H1 (cell line): ENCODE data around the gene TAB3. TPM values are rescaled to one million over a fixed set of nuclear protein-coding genes. Genes with fewer than 3 reads are reported as not detected.

Experiments
- ASH2L ChIP-seq: fragments of 200-600, 300-600 bp; sonication (generic); IDR thresholded peaks from one replicate; pipeline ENCODE4 v1.7.1; 2017; ENCODE audit warnings: low read length
- BACH1 ChIP-seq: IDR thresholded peaks from 2 replicates; pipeline ENCODE4 v1.6.1; 2012; ENCODE audit warnings: low read length, improper control_type of control experiment
- BCL11A ChIP-seq, 2 experiments: IDR thresholded peaks; one replicate each; pipeline ENCODE4 v1.6.1; 2011; ENCODE audit warnings: low read depth in 2 of 2, low read length in 2 of 2, mild to moderate bottlenecking in 2 of 2
- BRCA1 ChIP-seq: IDR thresholded peaks from 2 replicates; pipeline ENCODE4 v1.6.1; 2012; ENCODE audit warnings: low read depth, low read length, improper control_type of control experiment
- CHD1 ChIP-seq: IDR thresholded peaks from 2 replicates; pipeline ENCODE4 v1.6.1; 2012; ENCODE audit warnings: low read depth, low read length, improper control_type of control experiment
- CHD2 ChIP-seq: IDR thresholded peaks from 2 replicates; pipeline ENCODE4 v1.6.1; 2012; ENCODE audit warnings: low read length, improper control_type of control experiment
- HDAC2 ChIP-seq, 2 experiments: fragments of 300-600 bp in 1 of 2; sonication (generic) in 1 of 2; IDR thresholded peaks; 2 replicates each; pipeline ENCODE4 v1.6.1; 2011 to 2012; ENCODE audit warnings: low read depth in 2 of 2, low read length in 2 of 2, mild to moderate bottlenecking in 2 of 2, moderate library complexity in 2 of 2, borderline replicate concordance in 1 of 2, inconsistent platforms in 1 of 2
- HDAC6 ChIP-seq: IDR thresholded peaks from one replicate; pipeline ENCODE4 v1.7.1; 2012; ENCODE audit warnings: low read depth, mild to moderate bottlenecking, inconsistent platforms, low read length, moderate library complexity
- JUND ChIP-seq: IDR thresholded peaks from 2 replicates; pipeline ENCODE4 v1.6.1; 2011; ENCODE audit warnings: mild to moderate bottlenecking, improper control_type of control experiment, low read length
- KDM5A ChIP-seq: fragments of 200-600 bp; IDR thresholded peaks from 2 replicates; pipeline ENCODE4 v1.7.1; 2012; ENCODE audit warnings: mild to moderate bottlenecking, low read length, inconsistent platforms, mixed read lengths
- POLR2AphosphoS5 ChIP-seq: IDR thresholded peaks from 2 replicates; pipeline ENCODE4 v1.6.1; 2011; ENCODE audit warnings: low read depth, low read length
- SRF ChIP-seq: IDR thresholded peaks from 2 replicates; pipeline ENCODE4 v1.6.1; 2011; ENCODE audit warnings: mild to moderate bottlenecking, low read depth, low read length, moderate library complexity
- polyA plus RNA-seq, 7 experiments: library from polyadenylated mRNA; depleted of rRNA in 3 of 7; stranded (reverse) in 5 of 7; unstranded in 2 of 7; fragments of >200 nt in 5 of 7; fragments of 200-250 nt in 2 of 7; gene quantifications; 1 replicate in 5 of 7; 2 replicates in 1 of 7; 4 replicates in 1 of 7; pipeline versions ENCODE4 v1.2.1 to v1.2.3, GENCODE V29; 2011 to 2013; ENCODE audit warnings: missing spikeins in 2 of 7, mixed read lengths in 2 of 7
- total RNA-seq: library from RNA; stranded (reverse); fragmentation: NEBNext Ultra II Directional; extraction: Animal tissue kit (Norgen Biotek cat#: 25700); gene quantifications from 2 replicates; pipeline ENCODE4 v1.2.1, GENCODE V29; 2021

The TAB3 gene
- total and polyA plus RNA-seq, 2 of the 8 experiments (the other 6 are each of a cell fraction or from before 2014, with no cell fraction given), result 12.7 to 12.9 TPM

GRCh38 chrX:30800901-30801300 lies 88.2 kb downstream of the TAB3 start (continued):
- no peak for TF ChIP-seq KDM5A
- TF ChIP-seq BRCA1, result no peak
- no peak for TF ChIP-seq BACH1
- no peak for TF ChIP-seq ASH2L
- no peak for TF ChIP-seq POLR2AphosphoS5
- no peak for TF ChIP-seq JUND
- TF ChIP-seq HDAC6, result no peak
- TF ChIP-seq SRF, result no peak
- TF ChIP-seq CHD2, result no peak
- TF ChIP-seq BCL11A (IDR thresholded peaks at IDR 0.05; ENCODE audit: low read depth in 2 of 2, low read length in 2 of 2), result no peak
- TF ChIP-seq HDAC2 (IDR thresholded peaks at IDR 0.05; ENCODE audit: borderline replicate concordance in 1 of 2, low read depth in 2 of 2, low read length in 2 of 2), result no peak
- TF ChIP-seq CHD1, result no peak
